ENCODE results near the gene TMEM266.

The TMEM266 gene

DNA sequence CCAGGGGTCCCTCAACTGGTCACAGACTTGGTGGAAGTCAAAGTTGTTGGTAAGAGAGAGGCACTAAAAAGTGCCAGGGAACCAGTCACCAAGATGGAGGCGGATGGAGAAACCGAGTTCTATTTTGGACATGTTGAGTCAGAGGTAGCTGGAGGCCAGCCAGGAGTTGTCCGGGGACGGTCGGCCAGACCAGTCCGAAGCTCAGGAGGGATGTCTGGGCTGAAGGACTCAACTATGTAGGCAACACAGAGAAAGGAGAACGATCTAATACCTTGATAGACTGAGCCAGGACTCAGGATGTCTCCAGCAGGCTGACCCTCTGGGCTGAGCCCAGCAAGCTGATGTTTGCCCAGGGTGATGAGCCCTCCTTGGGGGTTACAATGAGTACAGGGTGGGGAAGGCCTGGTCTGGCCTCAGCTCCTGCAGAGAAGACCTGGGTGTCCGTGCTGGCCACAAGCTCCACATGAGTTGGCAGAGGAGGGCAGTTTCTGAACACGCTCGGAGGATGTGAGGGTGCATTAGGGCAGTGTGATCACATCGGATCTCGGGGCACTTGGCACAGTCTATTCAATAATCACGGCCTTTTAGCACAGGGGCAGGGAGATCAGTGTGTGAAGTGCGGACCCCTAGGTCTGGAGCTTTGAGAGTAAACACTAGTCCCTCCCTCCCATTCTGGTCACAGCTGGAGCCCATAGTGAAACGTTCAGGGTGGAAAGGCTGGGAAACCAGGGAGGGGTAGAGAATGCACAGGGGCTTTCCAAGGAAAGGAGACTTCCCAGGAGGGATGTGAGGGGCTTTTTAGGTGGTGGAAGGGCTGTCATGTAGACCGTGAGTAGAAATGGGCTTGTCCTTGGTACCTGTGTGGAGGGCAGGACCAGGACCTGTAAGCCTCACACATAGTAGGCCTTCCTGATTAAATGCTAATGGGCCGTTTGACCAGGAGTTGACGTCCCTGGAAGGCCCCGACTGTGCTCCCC is 139.6 kb downstream of the TMEM266 start:
- in situ Hi-C loops (cut with HindIII; ENCODE audit: low sequenced_read_pairs) = no loop called here

DNA sequence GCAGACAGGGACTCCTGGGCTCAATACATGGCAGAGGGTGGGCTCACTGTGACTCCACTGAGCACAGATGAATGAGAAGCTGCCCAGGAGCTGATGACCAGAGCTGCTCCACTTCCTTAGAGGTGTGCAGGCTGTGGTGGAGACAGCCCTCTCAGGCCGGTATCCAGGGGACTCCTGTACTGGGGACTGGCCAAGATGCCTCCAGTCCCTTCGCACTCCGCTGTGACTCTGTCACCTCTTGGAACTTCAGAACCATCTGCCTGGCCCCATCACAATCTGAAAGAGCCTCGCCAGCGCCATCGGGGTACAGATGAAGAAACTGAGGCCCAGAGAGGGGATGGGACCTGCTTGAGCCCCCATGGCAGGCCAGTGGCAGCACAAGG is 140.3 kb downstream of the TMEM266 start:
- in situ Hi-C loops (cut with HindIII; ENCODE audit: low sequenced_read_pairs) = no loop called here

DNA sequence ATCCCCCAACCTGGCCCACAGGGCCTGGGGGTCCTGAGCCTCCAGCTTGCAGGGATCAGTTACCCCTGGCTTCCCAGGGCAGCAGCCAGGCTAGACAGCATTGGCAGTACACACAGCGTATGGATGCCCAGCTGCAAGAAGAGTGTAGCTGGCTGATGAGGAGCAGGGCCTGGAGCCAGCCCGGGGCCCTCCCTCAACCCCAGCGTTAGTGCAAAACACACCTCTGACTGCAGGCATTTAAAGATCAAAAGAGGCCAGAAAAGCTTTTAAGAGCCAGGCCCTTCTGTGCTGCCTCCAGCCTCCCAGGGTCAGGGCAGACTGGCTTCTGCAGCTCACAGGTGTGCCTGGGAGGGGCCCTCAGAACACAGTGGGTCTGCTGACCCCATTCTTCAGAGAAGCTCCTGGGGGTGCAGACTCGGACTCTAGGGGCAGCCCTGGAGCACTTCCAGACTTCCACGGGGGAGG is 140.9 kb downstream of the TMEM266 start:
- in situ Hi-C loops (cut with HindIII; ENCODE audit: low sequenced_read_pairs) = no loop called here

GRCh38 chr15:76201536-76202255 is 141.9 kb downstream of the TMEM266 start:
- in situ Hi-C loops (cut with HindIII; ENCODE audit: low sequenced_read_pairs) = no loop called here

DNA sequence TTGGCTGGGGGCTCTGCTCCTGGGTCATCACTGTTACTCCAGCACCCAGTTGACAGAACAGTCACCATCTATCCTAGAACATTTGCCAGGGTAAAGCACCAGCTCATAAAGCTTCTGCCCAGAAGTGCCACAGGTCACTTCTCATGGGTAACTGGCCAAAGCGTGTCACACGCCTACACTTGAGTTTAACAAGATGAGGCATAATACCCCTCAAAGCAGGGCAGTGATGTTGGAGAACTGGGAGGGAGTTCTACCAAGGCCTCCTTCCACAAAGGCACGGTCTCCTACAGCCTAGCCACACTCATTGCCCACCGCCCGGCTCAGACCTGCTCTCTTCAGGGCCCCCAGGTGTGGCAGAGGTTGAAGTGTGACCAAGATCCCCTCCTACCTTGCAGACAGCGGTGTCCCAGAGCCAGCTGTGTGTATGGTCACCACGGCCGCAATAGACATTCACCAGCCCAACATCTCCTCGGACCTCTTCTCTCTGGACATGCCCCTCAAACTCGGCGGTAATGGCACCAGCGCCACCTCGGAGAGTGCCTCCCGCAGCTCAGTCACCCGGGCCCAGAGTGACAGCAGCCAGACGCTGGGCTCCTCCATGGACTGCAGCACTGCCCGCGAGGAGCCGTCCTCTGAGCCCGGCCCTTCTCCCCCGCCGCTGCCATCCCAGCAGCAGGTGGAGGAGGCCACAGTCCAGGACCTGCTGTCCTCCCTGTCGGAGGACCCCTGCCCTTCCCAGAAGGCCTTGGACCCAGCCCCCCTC is 143.7 kb downstream of the TMEM266 start:
- in situ Hi-C loops (cut with HindIII; ENCODE audit: low sequenced_read_pairs) = no loop called here

GRCh38 chr15:76204109-76204845 is 144.5 kb downstream of the TMEM266 start:
- in situ Hi-C loops (cut with HindIII; ENCODE audit: low sequenced_read_pairs) = no loop called here

DNA sequence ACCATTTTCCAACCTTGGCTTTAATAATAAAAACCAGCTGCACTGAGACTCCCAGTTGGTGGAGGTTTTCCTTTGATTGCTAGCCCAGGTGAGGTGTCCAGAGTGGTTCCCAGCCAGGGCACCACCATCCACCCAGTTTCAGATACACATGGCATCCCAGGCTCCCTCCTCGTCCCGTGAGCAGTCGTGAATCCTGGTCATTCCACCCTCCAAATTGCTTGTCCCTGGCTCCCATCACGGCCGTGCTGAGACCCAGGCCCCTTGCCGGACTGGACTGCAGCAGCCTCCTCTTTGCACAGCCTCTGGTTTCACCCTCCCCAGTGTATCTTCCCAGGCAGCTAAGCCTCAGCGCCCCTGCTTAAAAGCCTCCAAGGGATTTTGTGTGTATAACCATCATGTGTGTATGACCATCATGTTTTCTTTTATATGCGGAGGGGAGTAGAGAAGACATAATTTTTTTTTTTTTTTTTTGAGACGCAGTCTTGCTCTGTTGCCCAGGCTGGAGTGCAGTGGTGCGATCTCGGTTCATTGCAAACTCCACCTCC is 145.2 kb downstream of the TMEM266 start:
- in situ Hi-C loops (cut with HindIII; ENCODE audit: low sequenced_read_pairs) = no loop called here

- in situ Hi-C loops (cut with HindIII; ENCODE audit: low sequenced_read_pairs) = no loop called here
Measured at GRCh38 chr15:76206325-76206976, 146.7 kb downstream of the TMEM266 start.

GRCh38 chr15:76208084-76208785 is 148.4 kb downstream of the TMEM266 start:
- in situ Hi-C loops (cut with HindIII; ENCODE audit: low sequenced_read_pairs) = no loop called here

- in situ Hi-C loops (cut with HindIII; ENCODE audit: low sequenced_read_pairs) = no loop called here
Measured at GRCh38 chr15:76208786-76209424, 149.1 kb downstream of the TMEM266 start.

DNA sequence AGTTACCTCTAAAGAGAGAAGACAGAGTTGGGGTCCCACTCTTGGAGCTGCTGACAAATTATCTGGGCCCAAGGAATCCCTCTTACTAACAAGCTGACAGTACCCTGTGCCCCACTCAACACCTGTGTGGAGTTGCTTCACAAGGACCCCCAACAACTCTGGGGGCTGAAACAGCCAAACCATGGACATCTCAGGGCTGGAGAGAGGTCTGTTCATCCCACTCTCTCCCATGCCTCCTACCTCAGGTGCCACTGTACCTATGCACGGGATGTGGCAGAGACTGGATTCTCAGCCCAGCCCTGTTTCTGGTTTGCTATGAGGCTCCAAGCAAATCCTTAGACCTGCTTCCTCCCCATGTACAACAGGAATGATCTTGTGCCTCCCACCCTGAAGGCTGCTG is 149.7 kb downstream of the TMEM266 start:
- in situ Hi-C loops (cut with HindIII; ENCODE audit: low sequenced_read_pairs) = no loop called here

GRCh38 chr15:76209942-76210341 is 150.2 kb downstream of the TMEM266 start:
- in situ Hi-C loops (cut with HindIII; ENCODE audit: low sequenced_read_pairs) = no loop called here

DNA sequence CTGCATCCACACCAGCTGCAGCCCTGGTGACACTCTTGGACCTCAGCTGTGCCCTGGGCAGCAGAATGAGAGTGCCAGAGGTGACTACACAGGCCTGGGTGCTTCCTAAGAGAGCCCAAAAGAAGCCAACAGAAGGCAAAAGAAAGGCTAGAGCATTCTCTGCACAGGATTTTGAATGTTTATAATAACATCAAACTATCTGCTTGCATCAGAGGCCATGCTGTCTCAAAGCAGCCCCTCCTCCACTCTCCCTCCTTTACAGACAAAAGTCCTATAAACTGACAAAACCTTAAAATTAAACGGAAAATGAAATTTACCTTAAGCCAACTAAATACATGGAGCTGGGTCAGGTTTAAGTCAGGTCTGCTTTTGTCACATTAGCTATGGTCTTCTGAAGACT is 155.8 kb downstream of the TMEM266 start:
- in situ Hi-C loops (cut with HindIII; ENCODE audit: low sequenced_read_pairs) = no loop called here

- in situ Hi-C loops (cut with HindIII; ENCODE audit: low sequenced_read_pairs) = no loop called here
Measured at GRCh38 chr15:76217029-76217881, 157.5 kb downstream of the TMEM266 start.

- in situ Hi-C loops (cut with HindIII; ENCODE audit: low sequenced_read_pairs) = no loop called here
Measured at GRCh38 chr15:76217882-76218217, 158.1 kb downstream of the TMEM266 start.

DNA sequence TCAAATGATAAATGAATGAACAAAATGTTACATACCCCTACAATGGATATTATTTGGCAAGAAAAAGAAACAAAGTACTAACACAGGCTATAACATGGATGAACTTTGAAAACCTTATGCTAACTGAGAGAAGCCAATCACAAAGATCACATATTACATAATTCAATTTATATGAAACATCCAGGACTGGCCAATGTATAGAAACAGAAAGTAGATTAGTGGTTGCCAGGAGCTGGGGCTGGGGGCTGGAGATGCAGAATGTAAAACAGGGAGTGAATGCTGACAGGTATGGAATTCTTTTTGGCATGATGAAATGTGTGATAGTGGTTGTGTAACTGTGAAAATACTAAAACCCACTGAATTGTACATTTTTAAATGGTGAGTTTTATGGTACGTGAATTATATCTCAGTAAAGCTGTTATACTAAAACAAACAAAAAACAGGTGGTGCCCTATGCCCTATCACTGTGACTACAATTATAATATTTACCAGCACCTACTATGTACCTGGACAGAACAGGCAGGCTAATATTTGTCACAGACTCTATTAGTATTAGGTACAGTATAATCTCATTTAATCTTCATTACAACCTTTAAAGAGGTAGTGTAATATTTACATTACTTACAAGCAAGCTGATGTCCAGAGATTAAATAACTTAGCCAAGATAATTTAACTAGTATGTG is 161.4 kb downstream of the TMEM266 start:
- in situ Hi-C loops (cut with HindIII; ENCODE audit: low sequenced_read_pairs) = no loop called here

- in situ Hi-C loops (cut with HindIII; ENCODE audit: low sequenced_read_pairs) = no loop called here
Measured at GRCh38 chr15:76222159-76222558, 162.4 kb downstream of the TMEM266 start.
